Omental fat pad (tissue), 4 donors: Measurements from ENCODE around the gene UCK2. TPM values are rescaled to one million over a fixed set of nuclear protein-coding genes. Genes with fewer than 3 reads are reported as not detected.

Experiments used
- ATAC-seq: fragments of 150-250 bp; one replicate; pipeline ENCODE4 v1.9.1; 2016; ENCODE audit warnings: mild to moderate bottlenecking, moderate library complexity; ENCODE audit not compliant: low FRiP score
- DNase-seq: peaks from one replicate; pipeline ENCODE4 v3.0.0-alpha.2; 2019; ENCODE audit warnings: low spot score
- total RNA-seq, 4 donors: library from RNA; depleted of rRNA; stranded (reverse); fragments of >200 nt; gene quantifications; one replicate each; pipeline ENCODE4 v1.1.0, GENCODE V29; 2016
- TF ChIP-seq, protein P1 (sequence below), 3 donors: fragments of 450-650 bp; IDR thresholded peaks; one replicate each; pipeline ENCODE4 v1.5.1; 2016 to 2017; ENCODE audit warnings: antibody characterized with exemption in 3 of 3, mild to moderate bottlenecking in 3 of 3, moderate library complexity in 2 of 3

Gene UCK2
- total RNA-seq, 4 donors from 2014 or later, result 19.3 to 93.9 (median 22.3) TPM

DNA sequence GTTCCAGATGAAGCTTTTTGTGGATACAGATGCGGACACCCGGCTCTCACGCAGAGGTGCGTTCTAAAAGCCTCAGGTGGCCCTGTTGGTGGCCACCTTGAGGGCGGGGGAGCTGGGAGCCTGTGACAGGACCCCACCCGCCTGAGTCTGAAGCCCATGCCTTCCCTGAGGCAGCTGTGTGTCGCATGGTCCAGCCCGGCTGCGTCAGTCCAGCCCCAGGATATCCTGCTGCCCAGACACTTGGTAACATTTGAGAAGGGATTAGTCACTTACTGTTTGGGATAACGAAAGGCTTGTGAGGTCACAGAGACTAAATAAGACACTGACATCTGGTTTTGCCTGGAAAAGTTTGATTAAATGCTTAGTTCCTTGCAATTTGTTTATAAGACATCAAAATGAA is 68.9 kb downstream of the UCK2 start:
- no peak for DNase-seq
- TF ChIP-seq, protein P1, sequence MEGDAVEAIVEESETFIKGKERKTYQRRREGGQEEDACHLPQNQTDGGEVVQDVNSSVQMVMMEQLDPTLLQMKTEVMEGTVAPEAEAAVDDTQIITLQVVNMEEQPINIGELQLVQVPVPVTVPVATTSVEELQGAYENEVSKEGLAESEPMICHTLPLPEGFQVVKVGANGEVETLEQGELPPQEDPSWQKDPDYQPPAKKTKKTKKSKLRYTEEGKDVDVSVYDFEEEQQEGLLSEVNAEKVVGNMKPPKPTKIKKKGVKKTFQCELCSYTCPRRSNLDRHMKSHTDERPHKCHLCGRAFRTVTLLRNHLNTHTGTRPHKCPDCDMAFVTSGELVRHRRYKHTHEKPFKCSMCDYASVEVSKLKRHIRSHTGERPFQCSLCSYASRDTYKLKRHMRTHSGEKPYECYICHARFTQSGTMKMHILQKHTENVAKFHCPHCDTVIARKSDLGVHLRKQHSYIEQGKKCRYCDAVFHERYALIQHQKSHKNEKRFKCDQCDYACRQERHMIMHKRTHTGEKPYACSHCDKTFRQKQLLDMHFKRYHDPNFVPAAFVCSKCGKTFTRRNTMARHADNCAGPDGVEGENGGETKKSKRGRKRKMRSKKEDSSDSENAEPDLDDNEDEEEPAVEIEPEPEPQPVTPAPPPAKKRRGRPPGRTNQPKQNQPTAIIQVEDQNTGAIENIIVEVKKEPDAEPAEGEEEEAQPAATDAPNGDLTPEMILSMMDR (IDR thresholded peaks at IDR 0.05), result no peak
- no peak for ATAC-seq

DNA sequence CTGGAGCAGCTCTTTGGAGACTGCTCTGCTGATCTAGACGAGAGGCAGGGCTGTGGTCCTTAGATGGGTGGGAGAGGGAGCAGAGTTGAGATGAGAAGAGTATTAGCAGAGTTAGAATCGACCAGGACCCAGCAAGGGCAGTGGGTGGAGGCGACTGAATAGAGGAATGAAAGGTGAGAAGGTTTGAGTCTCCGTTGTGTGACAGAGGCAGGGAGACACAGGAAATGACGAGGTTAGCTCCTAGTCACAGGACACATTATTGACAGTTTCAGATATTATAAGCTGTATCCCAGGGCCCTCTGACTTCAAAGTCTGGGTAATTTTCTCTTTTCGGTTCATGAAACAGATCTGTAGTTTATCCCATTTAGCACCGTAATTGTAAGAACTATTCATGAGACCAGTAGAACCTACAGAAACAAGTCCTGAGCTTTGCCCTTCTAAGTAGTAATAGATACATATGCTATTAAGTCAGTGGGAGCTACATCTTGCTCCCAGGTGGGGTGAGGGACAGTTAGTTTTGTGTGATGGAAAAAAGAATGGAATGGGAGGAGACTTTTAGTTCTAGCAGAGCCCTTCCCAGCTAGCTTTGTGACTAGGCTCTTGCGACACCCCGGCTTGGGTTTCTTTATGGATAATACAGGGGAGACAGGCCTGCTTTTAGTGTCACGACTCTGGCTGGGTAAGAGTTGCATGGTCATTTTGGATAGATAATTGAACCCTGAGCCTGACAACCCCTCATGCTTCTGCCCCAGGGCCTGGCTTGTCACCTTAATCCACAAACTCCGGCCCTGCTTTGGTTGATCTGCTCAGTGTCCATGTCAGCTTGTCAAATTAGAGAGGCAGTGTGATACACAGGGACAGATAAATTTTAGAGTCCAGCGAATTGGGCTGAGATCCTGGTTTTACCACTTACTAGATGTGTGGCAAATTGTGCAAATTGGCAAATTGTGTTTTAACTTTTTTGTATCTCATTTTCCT is 70.2 kb downstream of the UCK2 start:
- TF ChIP-seq, protein P1 (IDR thresholded peaks at IDR 0.05), result no peak
- ATAC-seq, result no peak
- DNase-seq, result no peak

DNA sequence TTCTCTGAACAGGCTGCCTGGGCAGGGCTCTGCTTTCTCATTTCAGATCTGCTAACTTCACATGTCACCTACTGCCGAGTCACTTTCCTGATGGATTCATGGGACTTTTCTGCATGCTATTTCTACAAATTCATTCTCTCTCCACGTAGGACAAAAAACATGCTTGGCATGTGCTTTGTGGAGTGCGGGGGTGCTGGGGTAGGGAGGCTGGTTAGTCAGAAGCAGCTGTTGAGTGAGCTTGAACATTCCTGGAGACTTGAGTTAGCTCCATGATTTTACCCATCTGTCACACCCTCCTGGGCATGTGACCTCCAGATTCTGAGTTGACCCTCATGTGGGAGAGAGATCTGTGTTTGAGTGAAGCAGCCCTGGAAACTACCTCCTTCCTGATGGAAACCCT is 71.4 kb downstream of the UCK2 start:
- TF ChIP-seq, protein P1 (IDR thresholded peaks at IDR 0.05), result no peak
- DNase-seq, result no peak
- ATAC-seq, result peak; percentile 94

DNA sequence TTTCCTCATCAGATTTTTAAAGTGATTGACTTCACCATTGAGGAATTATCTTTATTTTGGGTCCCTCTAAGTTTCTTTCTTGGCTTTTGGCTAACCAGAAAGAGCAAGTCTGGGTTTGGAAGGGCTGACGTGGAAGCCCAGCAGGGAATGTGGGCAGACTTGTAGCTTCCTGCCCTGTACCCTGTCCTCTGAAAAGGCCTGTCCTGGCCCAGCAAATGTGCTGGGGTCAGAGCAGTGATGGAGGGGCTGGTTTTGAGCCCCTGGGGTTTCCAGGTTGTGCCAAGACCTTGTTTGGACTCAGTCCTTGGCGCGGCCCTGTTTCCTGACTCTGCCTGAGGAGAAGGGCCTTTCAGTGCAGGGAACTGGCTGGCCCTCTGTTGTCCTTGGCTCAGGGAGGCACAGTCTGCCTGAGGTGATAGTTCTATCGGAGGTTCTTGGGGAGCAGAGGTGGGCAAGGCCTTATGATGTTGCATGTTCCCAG is 72.1 kb downstream of the UCK2 start:
- ATAC-seq, result no peak

DNA sequence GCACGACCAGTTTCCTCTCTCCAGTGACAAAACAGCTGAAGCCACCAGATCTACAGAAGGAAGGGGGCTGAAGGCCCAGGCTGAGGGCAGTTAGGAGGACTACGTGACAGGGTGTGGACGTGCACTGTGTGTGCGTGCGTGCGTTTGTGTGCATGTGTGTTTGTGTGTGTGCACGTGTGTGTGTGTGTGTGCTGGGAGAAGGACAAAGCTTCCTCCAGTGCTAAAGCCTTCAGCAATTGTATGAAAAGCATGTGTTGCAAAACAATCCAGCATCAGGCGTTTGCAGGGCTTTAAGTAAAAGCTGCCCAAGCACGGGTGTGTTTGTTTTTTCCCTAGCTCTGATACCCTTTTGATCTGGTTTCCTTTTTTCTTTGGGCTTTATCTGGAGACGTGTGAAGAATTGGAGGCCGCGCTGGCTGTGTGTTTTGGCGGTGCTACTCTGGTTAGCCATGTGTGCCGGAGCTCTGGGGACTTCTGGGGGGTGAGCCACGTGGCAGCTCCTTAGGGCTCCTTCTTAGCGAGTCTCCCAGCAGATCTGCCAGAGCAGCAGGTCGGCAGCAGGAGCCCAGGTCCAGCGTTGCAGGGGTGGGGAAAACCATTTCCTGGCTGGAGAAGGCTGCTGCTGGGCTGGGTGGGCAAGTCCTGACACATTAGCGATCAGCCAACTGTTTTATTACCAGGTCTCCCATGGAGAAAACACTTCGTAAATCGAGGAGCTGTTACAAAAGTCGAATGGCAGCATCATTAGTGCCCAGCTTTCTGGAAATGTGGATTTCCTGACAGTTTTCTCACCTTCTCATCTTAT is 73.4 kb downstream of the UCK2 start:
- DNase-seq (no peak), ATAC-seq (no peak)
- TF ChIP-seq, protein P1 (IDR thresholded peaks at IDR 0.05), result no peak

More for the DNA sequence above, 72.1 kb downstream of the UCK2 start:
- DNase-seq, result no peak
- TF ChIP-seq, protein P1 (IDR thresholded peaks at IDR 0.05), result no peak

DNA sequence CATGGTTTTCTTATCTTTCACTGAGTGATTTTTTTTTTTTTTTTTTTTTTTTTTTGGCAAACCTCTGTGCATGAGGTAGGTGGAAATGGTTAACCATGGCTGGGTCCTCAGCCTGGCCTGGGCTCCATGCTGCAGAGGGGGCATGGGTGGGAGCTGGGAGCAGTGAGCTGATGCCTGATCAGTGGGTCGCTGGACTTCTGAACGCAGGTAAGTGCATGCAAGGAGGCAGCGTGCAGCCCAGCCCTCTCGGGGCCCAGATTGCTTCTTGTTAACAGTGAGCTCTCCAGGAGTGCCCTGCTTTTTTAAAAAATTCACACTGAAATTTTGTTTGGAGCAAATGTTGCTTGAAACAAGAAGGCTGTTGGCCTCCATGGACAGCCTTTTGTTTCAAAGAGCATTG is 75.2 kb downstream of the UCK2 start:
- TF ChIP-seq, protein P1 (IDR thresholded peaks at IDR 0.05), result no peak
- DNase-seq (no peak), ATAC-seq (no peak)
